SU-DHL-6 (cell line): ENCODE measurements around the gene TSNAX.

Experiments used
- H2AFZ ChIP-seq: fragments of 200-600 bp; sonication (generic); 2 replicates; pipeline ENCODE4 v1.6.1; 2014; ENCODE audit warnings: low read depth, mild to moderate bottlenecking, moderate library complexity, mixed read lengths, antibody characterized with exemption, low read length; ENCODE audit not compliant: severe bottlenecking
- H3F3A ChIP-seq: fragments of 200-600 bp; shearing (Covaris generic); 2 replicates; pipeline ENCODE4 v1.6.0; 2016; ENCODE audit warnings: antibody characterized with exemption, mild to moderate bottlenecking; ENCODE audit not compliant: insufficient read depth
- H3K27ac ChIP-seq: fragments of 200-600 bp; sonication (generic); 2 replicates; pipeline ENCODE4 v1.5.1; 2016; ENCODE audit warnings: low read depth, mild to moderate bottlenecking, low read length, moderate library complexity, mixed read lengths
- H3K27me3 ChIP-seq: fragments of 200-600 bp; sonication (generic), shearing (Covaris generic); 2 replicates; pipeline ENCODE4 v1.6.0; 2014; ENCODE audit warnings: mild to moderate bottlenecking, low read length
- H3K36me3 ChIP-seq: fragments of 200-600 bp; sonication (generic); 2 replicates; pipeline ENCODE4 v1.6.1; 2014; ENCODE audit warnings: mild to moderate bottlenecking, low read length, mixed read lengths
- H3K4me2 ChIP-seq: fragments of 300-600, 200-600 bp; shearing (Covaris generic), sonication (generic); 2 replicates; pipeline ENCODE4 v1.6.0; 2014; ENCODE audit warnings: low read length, low read depth, mild to moderate bottlenecking; ENCODE audit not compliant: poor library complexity, severe bottlenecking
- H3K4me3 ChIP-seq: fragments of 200-600 bp; sonication (generic); 2 replicates; pipeline ENCODE4 v1.5.1; 2014; ENCODE audit warnings: antibody characterized with exemption, low read length, mild to moderate bottlenecking, mixed read lengths; ENCODE audit not compliant: insufficient read depth, poor library complexity, severe bottlenecking
- H3K79me2 ChIP-seq: fragments of 200-600 bp; sonication (generic); 2 replicates; pipeline ENCODE4 v1.6.1; 2014; ENCODE audit warnings: mild to moderate bottlenecking, low read length, moderate library complexity; ENCODE audit not compliant: insufficient read depth
- H3K9ac ChIP-seq: fragments of 200-600 bp; sonication (generic); 2 replicates; pipeline ENCODE4 v1.7.0; 2014; ENCODE audit warnings: mild to moderate bottlenecking, low read length
- H3K9me2 ChIP-seq: fragments of 200-600 bp; sonication (generic); replicated peaks from 2 replicates; pipeline ENCODE4 v1.6.1; 2014; ENCODE audit warnings: low read length; ENCODE audit not compliant: insufficient read depth
- H3K9me3 ChIP-seq: fragments of 200-600 bp; sonication (generic); 2 replicates; pipeline ENCODE4 v1.6.1; 2014; ENCODE audit warnings: low read length, mixed read lengths; ENCODE audit not compliant: insufficient read depth
- H4K20me1 ChIP-seq: fragments of 200-600 bp; sonication (generic); 2 replicates; pipeline ENCODE4 v1.6.1; 2014; ENCODE audit warnings: low read depth, mild to moderate bottlenecking, antibody characterized with exemption, low read length, moderate library complexity, mixed read lengths
- EZH2phosphoT487 ChIP-seq: fragments of 200-600 bp; sonication (generic), shearing (Covaris generic); conservative IDR thresholded peaks from 2 replicates; pipeline ENCODE4 v1.6.1; 2018; ENCODE audit warnings: mild to moderate bottlenecking, antibody characterized with exemption, low read length, moderate library complexity, mixed read lengths
- TF ChIP-seq, protein P1 (sequence below): fragments of 200-600 bp; sonication (generic); IDR thresholded peaks from one replicate; pipeline ENCODE4 v1.5.1; 2017; ENCODE audit warnings: antibody characterized with exemption, mild to moderate bottlenecking, low read length, moderate library complexity; ENCODE audit not compliant: insufficient read depth, poor library complexity, severe bottlenecking

Gene TSNAX

DNA sequence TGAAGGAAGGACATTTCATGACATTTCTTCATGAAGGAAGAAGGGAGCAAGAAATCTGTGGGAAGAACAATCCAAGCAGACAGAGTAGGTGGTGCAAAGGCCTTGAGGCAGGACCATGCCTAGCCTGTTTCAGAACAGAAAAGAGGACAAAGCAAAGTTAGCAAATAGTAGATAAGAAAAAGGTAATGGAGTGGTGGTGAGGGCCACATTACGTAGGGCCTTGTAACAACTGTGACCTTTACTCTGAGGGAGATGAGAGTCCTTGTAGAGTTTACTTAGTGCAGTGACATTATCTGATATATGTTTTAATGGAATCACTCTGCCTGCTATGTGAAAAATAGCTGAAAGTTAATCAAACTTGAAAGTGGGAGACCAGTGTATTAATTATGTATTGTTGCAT is 6.4 kb upstream of the TSNAX start:
- no peaks in the 10 kb centered on the region for H3K9me2 ChIP-seq
- no peaks in the 10 kb centered on the region for H3K27me3 ChIP-seq
- H2AFZ ChIP-seq, result no peak overlapping the region
- H3K4me3 ChIP-seq, result no peak overlapping the region
- H3K36me3 ChIP-seq, result no peaks in the 10 kb centered on the region
- H3K9me3 ChIP-seq, result no peaks in the 10 kb centered on the region
- H3K27ac ChIP-seq, result no peak overlapping the region
- H3K79me2 ChIP-seq, result no peaks in the 10 kb centered on the region
- H4K20me1 ChIP-seq, result no peaks in the 10 kb centered on the region
- no peak overlapping the region for H3K9ac ChIP-seq
- H3K4me2 ChIP-seq, result no peak overlapping the region
- TF ChIP-seq EZH2phosphoT487, result no peak
- TF ChIP-seq, protein P1, sequence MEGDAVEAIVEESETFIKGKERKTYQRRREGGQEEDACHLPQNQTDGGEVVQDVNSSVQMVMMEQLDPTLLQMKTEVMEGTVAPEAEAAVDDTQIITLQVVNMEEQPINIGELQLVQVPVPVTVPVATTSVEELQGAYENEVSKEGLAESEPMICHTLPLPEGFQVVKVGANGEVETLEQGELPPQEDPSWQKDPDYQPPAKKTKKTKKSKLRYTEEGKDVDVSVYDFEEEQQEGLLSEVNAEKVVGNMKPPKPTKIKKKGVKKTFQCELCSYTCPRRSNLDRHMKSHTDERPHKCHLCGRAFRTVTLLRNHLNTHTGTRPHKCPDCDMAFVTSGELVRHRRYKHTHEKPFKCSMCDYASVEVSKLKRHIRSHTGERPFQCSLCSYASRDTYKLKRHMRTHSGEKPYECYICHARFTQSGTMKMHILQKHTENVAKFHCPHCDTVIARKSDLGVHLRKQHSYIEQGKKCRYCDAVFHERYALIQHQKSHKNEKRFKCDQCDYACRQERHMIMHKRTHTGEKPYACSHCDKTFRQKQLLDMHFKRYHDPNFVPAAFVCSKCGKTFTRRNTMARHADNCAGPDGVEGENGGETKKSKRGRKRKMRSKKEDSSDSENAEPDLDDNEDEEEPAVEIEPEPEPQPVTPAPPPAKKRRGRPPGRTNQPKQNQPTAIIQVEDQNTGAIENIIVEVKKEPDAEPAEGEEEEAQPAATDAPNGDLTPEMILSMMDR, result no peak
- H3F3A ChIP-seq, result no peaks in the 10 kb centered on the region

DNA sequence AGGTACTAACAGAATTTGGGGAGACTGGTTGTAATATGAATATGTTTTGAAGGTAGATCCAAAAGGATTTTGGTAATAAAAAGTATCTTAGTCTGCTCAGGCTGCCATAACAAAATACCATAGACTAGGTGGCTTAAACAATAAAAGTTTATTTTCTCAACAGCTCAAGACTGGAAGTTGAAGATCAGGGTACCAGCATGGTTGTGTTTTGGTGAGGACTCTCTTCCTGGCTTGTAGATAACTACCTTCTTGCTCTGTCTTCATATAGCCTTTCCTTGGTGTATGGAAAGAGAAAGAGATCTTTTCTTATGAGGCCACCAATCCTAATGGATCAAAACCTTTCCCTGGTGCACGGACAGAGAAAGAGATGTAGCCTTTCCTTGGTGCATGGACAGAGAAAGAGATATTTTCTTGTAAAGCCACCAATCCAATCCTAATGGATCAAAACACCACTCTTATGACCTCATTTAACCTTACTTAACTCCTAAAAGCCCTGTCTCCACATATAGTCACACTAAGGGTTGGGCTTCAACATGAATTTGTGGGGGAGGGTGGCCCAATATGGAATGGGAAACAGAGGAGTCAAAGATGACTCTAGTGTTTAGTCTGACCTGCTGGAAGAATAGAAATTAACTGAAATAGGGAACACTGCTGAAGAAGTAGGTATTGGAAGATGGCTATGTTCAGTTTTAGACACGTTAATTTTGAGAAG is 5.4 kb upstream of the TSNAX start:
- H3K79me2 ChIP-seq, result no peaks in the 10 kb centered on the region

DNA sequence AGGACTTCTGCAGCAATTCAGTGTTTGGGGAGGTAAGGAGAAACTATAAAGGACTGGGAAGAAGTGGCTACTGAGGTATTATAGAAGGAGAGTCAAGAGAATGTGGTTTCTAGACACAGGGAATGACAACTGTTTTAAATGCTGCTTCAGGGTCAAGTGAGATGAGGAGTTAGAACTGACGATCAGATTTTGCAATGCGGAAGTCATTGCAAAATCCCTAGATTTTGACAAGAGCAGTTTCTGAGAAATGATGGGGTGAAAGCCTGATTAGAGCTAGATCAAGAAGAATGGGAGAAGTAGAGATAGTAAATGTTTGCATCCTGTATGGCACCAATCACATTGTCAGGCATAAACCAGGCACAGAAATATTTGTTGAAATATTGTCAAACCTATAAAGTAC is 4.7 kb upstream of the TSNAX start:
- no peak for TF ChIP-seq EZH2phosphoT487
- TF ChIP-seq, protein P1, result no peak
- Histone ChIP-seq H4K20me1 (no peaks in the 10 kb centered on the region), H3K27ac (no peak overlapping the region), H3K79me2 (peaks cover 2% of the 10 kb centered on the region), H3K9ac (no peak overlapping the region), H3K36me3 (no peaks in the 10 kb centered on the region), H3K4me3 (no peak overlapping the region), H3F3A (no peaks in the 10 kb centered on the region), H3K9me3 (no peaks in the 10 kb centered on the region), H3K4me2 (no peak overlapping the region), H3K9me2 (no peaks in the 10 kb centered on the region), H3K27me3 (no peaks in the 10 kb centered on the region), H2AFZ (no peak overlapping the region)

More for the DNA sequence above, 5.4 kb upstream of the TSNAX start:
- Histone ChIP-seq H3K36me3 (no peaks in the 10 kb centered on the region), H3K9ac (no peak overlapping the region), H3K27me3 (no peaks in the 10 kb centered on the region), H3K4me2 (no peak overlapping the region), H3K4me3 (no peak overlapping the region), H4K20me1 (no peaks in the 10 kb centered on the region), H3F3A (no peaks in the 10 kb centered on the region), H3K9me3 (no peaks in the 10 kb centered on the region), H3K9me2 (no peaks in the 10 kb centered on the region), H2AFZ (no peak overlapping the region), H3K27ac (no peak overlapping the region)
- TF ChIP-seq EZH2phosphoT487, result no peak
- TF ChIP-seq, protein P1, result no peak
